Measurements from ENCODE around the gene S100Z.

GRCh38 chr5:76811214-76811613 lies 38.6 kb upstream of the S100Z start:
- TF ChIP-seq CTCF (IDR thresholded peaks at IDR 0.05) (no peak), REST (IDR thresholded peaks at IDR 0.05; ENCODE audit: insufficient read depth in 1 of 2, low read depth in 2 of 2, low read length in 1 of 2) (no peak), POLR2AphosphoS5 (IDR thresholded peaks at IDR 0.05; ENCODE audit: low read depth, low read length) (no peak), TCF7L2 (IDR thresholded peaks at IDR 0.05; ENCODE audit: low read depth, low read length) (no peak), SIN3A (IDR thresholded peaks at IDR 0.05; ENCODE audit: borderline replicate concordance, insufficient read depth, low read depth, low read length) (no peak)

Measured in Panc1 (cell line).